Measurements from ENCODE around the gene FBXO4.

GRCh38 chr5:41906151-41906550 lies 18.9 kb upstream of the FBXO4 start:
- TF ChIP-seq POLR2A (IDR thresholded peaks at IDR 0.05; ENCODE audit: low read length) (no peak), GATA1 (IDR thresholded peaks at IDR 0.05; ENCODE audit: low read depth, low read length) (no peak)
